DMS 273 (cell line): ENCODE results near the gene CASTOR1.

Source experiments
- DNase-seq: peaks from one replicate; lab custom pipeline; 2025; ENCODE audit not compliant: unreplicated experiment; lab: John Stamatoyannopoulos, UW

CASTOR1 gene

GRCh38 chr22:30286331-30286730 lies 3.0 kb downstream of the CASTOR1 start:
- no peak for DNase-seq

DNA sequence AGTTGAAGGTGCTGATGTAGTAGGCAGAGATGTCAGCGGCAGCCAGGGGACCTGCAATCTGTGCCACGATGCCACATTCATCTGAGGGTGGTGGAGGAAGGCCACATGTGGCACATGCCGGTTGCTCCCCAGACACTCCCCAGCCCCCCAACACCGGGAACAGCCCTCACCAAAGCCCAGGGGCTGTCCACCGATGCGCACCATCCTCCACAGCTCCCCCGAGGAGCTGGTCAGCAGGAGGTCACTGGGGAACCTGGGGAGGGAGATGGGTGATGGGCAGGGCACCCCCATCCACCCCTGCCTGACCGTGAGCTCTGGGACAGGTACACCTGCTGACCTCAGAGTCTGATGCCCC lies 3.5 kb downstream of the CASTOR1 start:
- DNase-seq, result no peak

DNA sequence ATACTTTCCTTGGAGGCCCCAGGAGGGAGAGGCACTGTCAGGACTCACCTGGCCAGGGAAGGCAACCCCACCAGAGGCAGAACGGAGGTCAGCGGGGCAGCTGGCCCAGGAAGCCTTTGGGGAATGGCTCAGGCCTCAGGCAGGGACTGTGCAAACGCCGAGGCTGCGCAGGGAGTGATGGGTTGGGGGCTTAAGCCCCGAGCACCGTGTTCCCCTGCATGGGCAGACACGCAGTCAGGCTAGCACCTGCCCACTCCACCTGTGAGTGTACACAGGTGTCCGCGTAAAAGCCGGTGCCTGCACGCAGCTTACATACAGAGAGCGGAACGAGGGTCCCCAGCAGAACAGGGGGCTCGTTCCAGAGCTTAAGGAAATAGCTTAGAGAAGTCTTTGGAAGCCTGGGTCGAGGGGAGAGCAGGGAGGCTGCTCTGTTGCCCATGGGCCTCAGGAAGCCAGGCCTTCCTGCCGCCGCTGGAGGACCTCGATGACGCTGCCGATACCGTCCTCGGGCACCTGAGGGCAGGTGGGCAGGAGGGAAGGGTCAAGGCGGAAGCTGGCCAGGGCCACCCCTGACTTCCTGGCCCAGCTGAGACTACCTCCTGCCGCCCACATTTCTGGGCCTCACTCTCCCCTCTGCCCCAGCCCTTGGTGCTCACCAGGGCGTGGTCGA lies 4.0 kb downstream of the CASTOR1 start:
- DNase-seq, result no peak

GRCh38 chr22:30284666-30285065 lies 4.6 kb downstream of the CASTOR1 start:
- DNase-seq, result no peak

GRCh38 chr22:30284172-30284571 lies 5.1 kb downstream of the CASTOR1 start:
- no peak for DNase-seq

- DNase-seq, result no peak
Measured at GRCh38 chr22:30283342-30283741, 6.0 kb downstream of the CASTOR1 start.

DNA sequence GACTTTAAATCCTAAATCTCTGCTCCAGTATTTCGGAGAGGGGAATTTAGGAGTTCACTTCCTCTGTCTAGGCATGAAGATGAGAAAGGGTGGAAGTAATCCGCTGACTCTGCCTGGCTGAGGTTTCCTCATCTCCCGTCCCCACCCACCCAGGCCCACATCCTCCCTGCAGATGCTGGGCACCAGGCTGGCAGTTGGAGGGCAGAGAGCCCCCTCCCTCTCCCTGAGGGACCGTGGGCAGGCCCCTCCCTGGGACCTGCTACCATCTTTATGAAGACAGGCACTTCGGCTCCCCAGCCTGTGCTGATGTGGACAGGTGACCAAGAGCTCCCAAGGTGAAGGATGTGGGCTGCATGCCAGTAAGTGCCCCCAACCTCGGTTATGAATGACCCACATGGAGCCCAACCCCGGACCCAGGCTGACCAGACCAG lies 6.7 kb downstream of the CASTOR1 start:
- no peak for DNase-seq

- DNase-seq, result no peak
Measured at GRCh38 chr22:30280505-30280904, 8.8 kb downstream of the CASTOR1 start.

DNA sequence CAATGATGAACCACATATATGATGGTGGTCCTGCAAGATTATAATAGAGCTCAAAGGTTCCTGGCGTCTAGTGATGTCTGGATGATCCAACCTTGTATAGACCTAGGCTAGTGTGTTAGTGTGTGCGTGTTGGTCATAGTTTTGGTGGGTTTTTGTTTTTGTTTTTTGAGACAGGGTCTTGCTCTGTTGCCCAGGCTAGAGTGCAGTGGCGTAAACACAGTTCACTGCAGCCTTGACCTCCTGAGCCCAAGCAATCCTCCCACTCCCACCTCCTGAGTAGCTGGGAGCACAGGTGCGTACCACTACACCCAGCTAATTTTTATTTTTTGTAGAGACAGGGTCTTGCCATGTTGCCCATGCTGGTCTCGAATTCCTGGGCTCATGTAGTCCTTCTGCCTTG lies 9.4 kb downstream of the CASTOR1 start:
- no peak for DNase-seq

DNA sequence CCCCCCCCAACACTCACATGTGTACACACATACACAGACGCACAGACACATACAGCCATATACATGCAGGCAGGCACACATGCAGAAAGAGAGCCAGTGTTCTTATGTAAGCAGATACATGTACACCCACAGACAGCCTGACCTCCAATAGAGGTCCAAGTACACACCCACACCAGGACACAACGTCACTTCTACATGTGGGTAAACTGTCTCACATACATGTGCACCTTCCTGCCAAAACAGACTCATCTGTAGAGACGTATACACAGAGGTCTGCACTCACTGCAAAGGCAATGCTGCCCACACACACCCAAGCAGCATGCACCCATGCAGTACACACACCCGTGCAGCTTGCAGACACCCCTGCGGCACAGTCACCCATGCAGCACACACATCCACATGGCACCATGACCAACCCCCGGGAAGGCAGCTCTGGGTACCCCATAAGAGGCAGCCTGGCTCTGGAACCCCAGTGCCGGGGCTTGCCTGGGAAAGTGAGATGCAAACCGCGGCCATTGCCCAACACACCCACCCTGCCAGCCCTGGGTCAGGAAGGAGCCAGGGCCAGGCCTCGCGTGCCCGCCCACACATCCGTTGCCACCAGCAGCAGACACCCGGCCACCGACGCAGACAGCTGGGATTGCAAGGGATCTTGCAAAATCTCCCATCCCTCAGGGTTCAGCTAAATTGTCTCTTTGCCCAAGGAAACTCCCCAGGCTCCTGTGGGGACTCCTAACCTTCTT lies 10.1 kb downstream of the CASTOR1 start:
- no peak for DNase-seq

- DNase-seq, result peak; percentile 29
Measured at GRCh38 chr22:30277547-30278344, 11.6 kb downstream of the CASTOR1 start.

- DNase-seq, result no peak
Measured at GRCh38 chr22:30276039-30276438, 13.3 kb downstream of the CASTOR1 start.

DNA sequence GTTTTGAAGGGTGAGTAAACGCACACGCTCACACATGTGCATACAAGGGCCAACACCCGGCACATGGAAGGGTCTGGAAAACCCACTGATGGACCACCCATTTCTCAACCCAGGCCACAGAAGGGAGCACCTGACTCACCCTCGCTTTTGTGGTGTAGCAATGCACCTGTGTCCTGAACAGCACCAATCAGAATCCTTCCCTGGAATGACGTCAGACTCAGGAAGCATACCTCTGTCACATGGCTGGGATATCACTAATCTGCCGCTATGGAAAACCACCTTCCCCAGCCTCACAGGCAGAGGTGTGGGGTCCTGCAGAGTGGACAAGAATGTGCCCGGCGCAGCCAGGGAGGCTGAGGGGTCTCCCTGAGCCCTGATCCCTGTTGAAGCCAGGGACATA lies 13.7 kb downstream of the CASTOR1 start:
- no peak for DNase-seq

GRCh38 chr22:30274437-30274812 lies 14.9 kb downstream of the CASTOR1 start:
- DNase-seq, result no peak

DNA sequence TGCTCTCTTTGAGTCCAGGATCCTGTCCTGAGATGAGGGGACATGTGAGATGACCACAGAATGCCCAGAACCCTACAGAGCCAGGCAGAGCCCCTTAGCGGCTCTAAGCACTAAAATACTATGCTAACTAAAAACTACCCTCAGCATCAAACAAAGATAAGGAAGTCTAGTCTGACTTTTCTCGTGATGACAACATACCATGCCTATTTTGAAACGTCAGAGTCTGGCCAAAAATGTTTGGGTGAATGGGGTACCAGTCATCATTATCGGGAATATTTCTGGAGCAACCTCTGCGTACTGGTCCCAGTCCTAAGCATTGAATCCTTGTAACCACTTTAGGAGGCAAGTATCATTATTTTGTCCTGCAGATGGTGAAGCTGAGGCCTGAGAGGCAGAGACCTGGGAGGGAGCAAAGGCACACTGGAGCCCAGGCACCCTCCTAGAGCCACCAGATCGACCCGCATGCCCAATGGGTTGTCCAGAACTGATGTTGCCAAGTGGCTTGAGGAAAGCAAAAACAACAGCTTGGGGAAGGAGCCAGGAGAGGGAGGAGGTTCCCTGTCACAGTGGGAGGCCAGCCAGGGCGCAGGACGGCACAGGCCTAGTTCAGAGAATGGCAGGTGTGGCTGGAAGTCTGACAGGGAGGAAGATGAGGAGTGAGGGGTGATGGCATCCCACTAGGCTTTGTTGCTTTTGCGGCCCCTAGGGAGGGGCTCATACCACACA lies 15.4 kb downstream of the CASTOR1 start:
- peak; percentile 15 for DNase-seq

- no peak for DNase-seq
Measured at GRCh38 chr22:30272781-30273601, 16.3 kb downstream of the CASTOR1 start.

DNA sequence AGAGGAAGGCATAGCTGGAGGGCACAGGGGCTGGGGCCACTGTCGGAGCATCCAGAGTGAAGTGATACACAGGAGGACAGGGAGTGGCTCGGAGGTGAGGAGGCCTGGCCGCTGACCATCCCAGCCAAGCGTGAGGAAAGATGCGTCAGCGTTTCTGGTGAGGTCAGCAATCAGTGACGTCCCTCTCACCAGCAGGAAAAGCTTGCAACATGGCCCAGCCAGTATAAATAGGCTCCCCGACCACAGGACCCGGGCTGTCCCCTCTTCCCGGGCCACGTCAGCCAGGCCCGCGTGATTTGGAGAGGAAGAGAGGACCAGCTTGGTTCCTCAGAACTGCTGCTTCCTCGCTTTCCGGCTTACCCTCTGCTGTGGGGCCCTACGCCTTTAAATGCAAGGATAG lies 18.5 kb downstream of the CASTOR1 start:
- DNase-seq, result no peak

- DNase-seq, result no peak
Measured at GRCh38 chr22:30268331-30268730, 21.0 kb downstream of the CASTOR1 start.

DNA sequence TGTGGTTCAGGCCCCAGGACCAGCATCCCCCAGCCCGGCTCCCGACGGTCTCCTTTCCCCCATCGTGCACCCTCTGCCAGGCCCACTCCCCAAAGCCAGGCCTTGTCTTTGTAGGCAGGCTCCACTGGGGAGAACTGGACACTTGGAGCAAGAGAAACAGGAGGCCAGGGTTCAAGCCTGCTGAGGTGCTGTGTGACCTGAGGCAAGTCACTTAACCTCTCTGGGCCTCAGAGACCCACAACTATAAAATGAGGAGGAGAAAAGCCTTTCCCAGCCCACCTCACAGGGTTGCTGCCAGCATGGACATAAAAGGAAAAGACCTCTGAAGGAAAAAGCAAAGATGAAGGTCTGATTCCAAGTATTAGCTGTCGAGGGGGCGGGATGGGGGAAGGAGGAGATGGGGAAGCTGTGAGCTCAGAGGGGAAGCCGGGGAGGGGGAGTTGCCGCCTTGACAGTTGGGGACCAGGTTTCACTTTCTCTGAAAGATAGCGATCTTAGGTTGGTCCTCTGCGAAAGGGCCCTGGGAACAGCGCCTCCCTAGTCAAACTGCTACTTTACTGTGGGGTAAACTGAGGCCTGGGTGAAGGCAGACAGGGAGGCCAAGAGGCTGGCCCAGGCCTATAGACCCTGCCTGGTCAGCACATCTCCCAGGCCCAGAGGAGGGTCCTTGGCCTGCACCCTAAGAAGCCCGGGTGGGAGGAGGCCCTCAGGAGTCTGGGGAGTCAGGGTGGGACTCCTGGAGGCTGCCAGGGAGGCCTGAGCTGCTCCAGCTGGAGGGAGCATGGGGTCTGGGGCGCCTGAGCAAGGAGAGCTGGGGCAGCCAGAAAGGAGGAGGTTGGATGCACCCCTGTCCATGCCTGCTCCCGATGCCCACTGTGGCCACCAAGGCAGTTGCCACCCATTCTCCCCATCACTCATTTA lies 21.7 kb downstream of the CASTOR1 start:
- no peak for DNase-seq
